ENCODE data around the gene MOB3C. TPM values are rescaled to one million over a fixed set of nuclear protein-coding genes. Genes with fewer than 3 reads are reported as not detected.

Gene MOB3C
- total and polyA plus RNA-seq, 10 of the 15 experiments (the other 5 are each of a cell fraction or from before 2014, with no cell fraction given): 1.0 to 16.0 (median 9.4) TPM

GRCh38 chr1:46603858-46604549 is 12.6 kb downstream of the MOB3C start, which contains the start of gene MKNK1 (continued):
- no peak for TF ChIP-seq NFYB (IDR thresholded peaks at IDR 0.05; ENCODE audit: insufficient read depth, low read depth, low read length)
- TF ChIP-seq SRF (IDR thresholded peaks at IDR 0.05; ENCODE audit: low read depth in 2 of 2, low read length in 2 of 2): no peak
- no peak for TF ChIP-seq ZNF24 (IDR thresholded peaks at IDR 0.05)
- TF ChIP-seq HSF1 (IDR thresholded peaks at IDR 0.05; ENCODE audit: low read depth, low read length): no peak
- no peak for TF ChIP-seq CHD4 (IDR thresholded peaks at IDR 0.05)
- peak; percentile 71; the same call in 1 of the 2 replicates for TF ChIP-seq BACH1 (IDR thresholded peaks at IDR 0.05; ENCODE audit: borderline replicate concordance)
- TF ChIP-seq SMC3 (IDR thresholded peaks at IDR 0.05; ENCODE audit: borderline replicate concordance, low read length): no peak
- TF ChIP-seq ZNF592 (IDR thresholded peaks at IDR 0.05): no peak
- TF ChIP-seq BCL11A (IDR thresholded peaks at IDR 0.05; ENCODE audit: low read depth, low read length): no peak
- TF ChIP-seq PAX5 (IDR thresholded peaks at IDR 0.05; ENCODE audit: borderline replicate concordance, low read depth, low read length): peak; percentile 5; the same call in 1 of the 2 replicates
- peak; percentile 84 for TF ChIP-seq NBN (IDR thresholded peaks at IDR 0.05)
- TF ChIP-seq, protein P1, sequence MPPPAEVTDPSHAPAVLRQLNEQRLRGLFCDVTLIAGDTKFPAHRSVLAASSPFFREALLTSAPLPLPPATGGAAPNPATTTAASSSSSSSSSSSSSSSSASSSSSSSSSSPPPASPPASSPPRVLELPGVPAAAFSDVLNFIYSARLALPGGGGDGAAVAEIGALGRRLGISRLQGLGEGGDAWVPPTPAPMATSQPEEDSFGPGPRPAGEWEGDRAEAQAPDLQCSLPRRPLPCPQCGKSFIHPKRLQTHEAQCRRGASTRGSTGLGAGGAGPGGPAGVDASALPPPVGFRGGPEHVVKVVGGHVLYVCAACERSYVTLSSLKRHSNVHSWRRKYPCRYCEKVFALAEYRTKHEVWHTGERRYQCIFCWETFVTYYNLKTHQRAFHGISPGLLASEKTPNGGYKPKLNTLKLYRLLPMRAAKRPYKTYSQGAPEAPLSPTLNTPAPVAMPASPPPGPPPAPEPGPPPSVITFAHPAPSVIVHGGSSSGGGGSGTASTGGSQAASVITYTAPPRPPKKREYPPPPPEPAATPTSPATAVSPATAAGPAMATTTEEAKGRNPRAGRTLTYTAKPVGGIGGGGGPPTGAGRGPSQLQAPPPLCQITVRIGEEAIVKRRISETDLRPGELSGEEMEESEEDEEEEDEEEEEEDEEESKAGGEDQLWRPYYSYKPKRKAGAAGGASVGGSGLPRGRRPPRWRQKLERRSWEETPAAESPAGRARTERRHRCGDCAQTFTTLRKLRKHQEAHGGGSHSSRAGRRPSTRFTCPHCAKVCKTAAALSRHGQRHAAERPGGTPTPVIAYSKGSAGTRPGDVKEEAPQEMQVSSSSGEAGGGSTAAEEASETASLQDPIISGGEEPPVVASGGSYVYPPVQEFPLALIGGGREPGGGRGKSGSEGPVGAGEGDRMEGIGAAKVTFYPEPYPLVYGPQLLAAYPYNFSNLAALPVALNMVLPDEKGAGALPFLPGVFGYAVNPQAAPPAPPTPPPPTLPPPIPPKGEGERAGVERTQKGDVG (CRISPR knock-in tag; IDR thresholded peaks at IDR 0.05): no peak
- peak; percentile 30 for TF ChIP-seq BCL3 (IDR thresholded peaks at IDR 0.05; ENCODE audit: borderline replicate concordance, insufficient read depth, low read depth, low read length, poor library complexity, severe bottlenecking)
- TF ChIP-seq MYC (IDR thresholded peaks at IDR 0.05; ENCODE audit: insufficient read depth, insufficient read length, insufficient replicate concordance, low read length, severe bottlenecking): no peak
- TF ChIP-seq KLF5 (IDR thresholded peaks at IDR 0.05; ENCODE audit: partially characterized antibody): no peak
- TF ChIP-seq LARP7 (IDR thresholded peaks at IDR 0.05): 0 out of 2 replicates have a peak, but pooled peaks have one; percentile 19
- peak; percentile 20; the same call in 1 of the 2 replicates for TF ChIP-seq SMARCA5 (IDR thresholded peaks at IDR 0.05)
- peak; percentile 36; the same call in 1 of the 2 replicates for TF ChIP-seq TAF1 (IDR thresholded peaks at IDR 0.05; ENCODE audit: borderline replicate concordance, low read depth, low read length)
